Measurements from ENCODE around the gene SFRP2. TPM values are rescaled to one million over a fixed set of nuclear protein-coding genes. Genes with fewer than 3 reads are reported as not detected.

The SFRP2 gene
- total and polyA plus RNA-seq, 10 of the 15 experiments (the other 5 are each of a cell fraction or from before 2014, with no cell fraction given), result 0.11 to 0.33 (median 0.16) TPM; not detected in 7

DNA sequence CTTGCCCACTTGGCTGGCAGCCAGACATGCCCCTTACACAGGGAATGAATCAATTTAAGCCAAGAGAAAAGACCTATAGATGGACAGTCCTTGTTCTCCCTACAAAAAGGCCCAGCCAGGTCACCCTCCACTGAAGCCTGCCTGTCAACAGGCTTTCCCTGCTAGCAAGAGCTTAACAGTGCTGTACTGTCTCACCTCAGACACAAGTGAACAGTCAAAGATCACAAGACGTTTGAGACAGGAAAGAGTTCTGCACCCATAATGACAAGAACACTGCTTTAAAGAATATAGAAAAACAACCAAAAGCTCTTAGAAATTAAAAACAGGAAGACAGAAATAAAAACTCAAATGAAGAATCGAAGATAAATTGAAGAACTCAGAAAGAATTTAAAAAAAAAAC is 33.7 kb downstream of the SFRP2 start:
- H3K79me2 ChIP-seq (ENCODE audit: control insufficient read depth, insufficient read depth, low read length), result no peaks in the 10 kb centered on the region
- H3K4me1 ChIP-seq (ENCODE audit: control insufficient read depth, insufficient read depth, low read length), result no peaks in the 10 kb centered on the region
- ATAC-seq, result no peak
- in situ Hi-C loops (cut with MboI) (no loop called here), intact Hi-C loops (cut with micrococcal nuclease; ENCODE audit: unreplicated experiment) (no loop called here)
- ChIA-PET CTCF (no interaction called here), RAD21 (ENCODE audit: unreplicated experiment) (no interaction called here), POLR2A (no interaction called here), SMC1A (ENCODE audit: uncharacterized antibody, unreplicated experiment) (no interaction called here)
- no peak overlapping the region for H3K4me2 ChIP-seq (ENCODE audit: control insufficient read depth, insufficient read depth)
- no peak overlapping the region for H3K9ac ChIP-seq (ENCODE audit: control insufficient read depth, insufficient read depth, low read length)
- H3K9me3 ChIP-seq (replicated peaks; ENCODE audit: control insufficient read depth, insufficient read depth, low read length), result no peaks in the 10 kb centered on the region; the same call in 2 of the 3 replicates
- H3K36me3 ChIP-seq (ENCODE audit: control insufficient read depth in 2 of 2, insufficient read depth in 2 of 2, low read length in 1 of 2), result no peaks in the 10 kb centered on the region
- H2AFZ ChIP-seq (ENCODE audit: control insufficient read depth, low read depth, low read length), result no peak overlapping the region
- 0% methylated on average over 2 of the region's 2 CpGs for WGBS (ENCODE audit: insufficient coverage, insufficient replicate concordance, low lambda C conversion rate, missing lambda C conversion rate)
- no peak overlapping the region for H3K27ac ChIP-seq (ENCODE audit: control insufficient read depth, insufficient read depth)
- DNase-seq (ENCODE audit: low read depth, low spot score), result no peak
- no peak for FAIRE-seq
- BruUV-seq (replicated peaks), result no TSS peak
- no peak overlapping the region for H3K4me3 ChIP-seq
- TF ChIP-seq TARDBP (IDR thresholded peaks at IDR 0.05; ENCODE audit: borderline replicate concordance) (no peak), MXI1 (IDR thresholded peaks at IDR 0.05; ENCODE audit: low read depth, low read length) (no peak), RCOR1 (conservative IDR thresholded peaks at IDR 0.05; ENCODE audit: low read depth, low read length) (no peak), MTA2 (IDR thresholded peaks at IDR 0.05; ENCODE audit: low read depth) (no peak), IKZF1 (conservative IDR thresholded peaks at IDR 0.05) (no peak), YBX1 (IDR thresholded peaks at IDR 0.05) (no peak), POU2F2 (IDR thresholded peaks at IDR 0.05; ENCODE audit: borderline replicate concordance, low read depth, low read length) (no peak)
- peaks cover 4 to 8% of the 10 kb centered on the region in 2 experiments for H3K27me3 ChIP-seq (replicated peaks in 1 of 2; ENCODE audit: control insufficient read depth in 2 of 2, insufficient read depth in 2 of 2, low read length in 1 of 2)
- H4K20me1 ChIP-seq (ENCODE audit: control insufficient read depth, insufficient read depth), result no peaks in the 10 kb centered on the region

- no peaks in the 10 kb centered on the region for H3K27me3 ChIP-seq (replicated peaks in 1 of 2; ENCODE audit: control insufficient read depth in 2 of 2, insufficient read depth in 2 of 2, low read length in 1 of 2)
- ChIA-PET SMC1A (ENCODE audit: uncharacterized antibody, unreplicated experiment) (interaction anchor here (0.6 to 2.7 kb wide), 17 partner anchors 9 to 667 kb away, joined by 3 to 18 read pairs (median 5); partner anchors contain the start of gene MND1), RAD21 (ENCODE audit: unreplicated experiment) (interaction anchor here (0.7 to 2.7 kb wide), 9 partner anchors 101 to 902 kb away, joined by 3 to 20 read pairs (median 4); no protein-coding TSS in a partner anchor), CTCF (interaction anchor here (0.6 to 4.1 kb wide), 40 partner anchors 8 to 766 kb away, joined by 3 to 31 read pairs (median 3); partner anchors contain the start of gene MND1), POLR2A (no interaction called here)
- no TSS peak for BruUV-seq (replicated peaks)
- peak; percentile 68 for FAIRE-seq
- no peaks in the 10 kb centered on the region for H4K20me1 ChIP-seq (ENCODE audit: control insufficient read depth, insufficient read depth)
- in situ Hi-C loops (cut with MboI), result no loop called here
- H3K9ac ChIP-seq (ENCODE audit: control insufficient read depth, insufficient read depth, low read length), result no peak overlapping the region
- no peaks in the 10 kb centered on the region; the same call in 2 of the 3 replicates for H3K9me3 ChIP-seq (replicated peaks; ENCODE audit: control insufficient read depth, insufficient read depth, low read length)
- peak; percentile 31 for DNase-seq (ENCODE audit: low read depth, low spot score)
- H3K4me1 ChIP-seq (ENCODE audit: control insufficient read depth, insufficient read depth, low read length), result no peaks in the 10 kb centered on the region
- ATAC-seq, result peak; percentile 94
- H3K4me2 ChIP-seq (ENCODE audit: control insufficient read depth, insufficient read depth), result no peak overlapping the region
- intact Hi-C loops (cut with micrococcal nuclease; ENCODE audit: unreplicated experiment), result loop anchor here (1.0 to 5.0 kb wide), 3 partner anchors 101 to 598 kb away; partner anchors contain the start of gene MND1
- H2AFZ ChIP-seq (ENCODE audit: control insufficient read depth, low read depth, low read length), result no peak overlapping the region
- WGBS (ENCODE audit: insufficient coverage, insufficient replicate concordance, low lambda C conversion rate, missing lambda C conversion rate), result 25% methylated on average over 5 of the region's 5 CpGs
- no peak overlapping the region for H3K27ac ChIP-seq (ENCODE audit: control insufficient read depth, insufficient read depth)
- no peaks in the 10 kb centered on the region for H3K79me2 ChIP-seq (ENCODE audit: control insufficient read depth, insufficient read depth, low read length)
- no peaks in the 10 kb centered on the region for H3K36me3 ChIP-seq (ENCODE audit: control insufficient read depth in 2 of 2, insufficient read depth in 2 of 2, low read length in 1 of 2)
- no peak overlapping the region for H3K4me3 ChIP-seq
- TF ChIP-seq NR2C1 (IDR thresholded peaks at IDR 0.05), result no peak
- TF ChIP-seq ZNF622 (IDR thresholded peaks at IDR 0.05), result no peak
- TF ChIP-seq PAX5 (IDR thresholded peaks at IDR 0.05; ENCODE audit: borderline replicate concordance, low read depth, low read length), result no peak
- TF ChIP-seq, protein P1, sequence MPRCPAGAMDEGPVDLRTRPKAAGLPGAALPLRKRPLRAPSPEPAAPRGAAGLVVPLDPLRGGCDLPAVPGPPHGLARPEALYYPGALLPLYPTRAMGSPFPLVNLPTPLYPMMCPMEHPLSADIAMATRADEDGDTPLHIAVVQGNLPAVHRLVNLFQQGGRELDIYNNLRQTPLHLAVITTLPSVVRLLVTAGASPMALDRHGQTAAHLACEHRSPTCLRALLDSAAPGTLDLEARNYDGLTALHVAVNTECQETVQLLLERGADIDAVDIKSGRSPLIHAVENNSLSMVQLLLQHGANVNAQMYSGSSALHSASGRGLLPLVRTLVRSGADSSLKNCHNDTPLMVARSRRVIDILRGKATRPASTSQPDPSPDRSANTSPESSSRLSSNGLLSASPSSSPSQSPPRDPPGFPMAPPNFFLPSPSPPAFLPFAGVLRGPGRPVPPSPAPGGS (IDR thresholded peaks at IDR 0.05; ENCODE audit: borderline replicate concordance, insufficient read depth, low read depth, low read length, poor library complexity, severe bottlenecking), result no peak
Observed at GRCh38 chr4:153750197-153750817, 38.6 kb downstream of the SFRP2 start.
